Vagina (tissue), 2 donors: Measurements from ENCODE around the gene DSCAML1.

Experiments
- CTCF ChIP-seq, 3 experiments: fragments of 450-650 bp in 2 of 3; fragments of 200-600 bp in 1 of 3; sonication (generic) in 1 of 3; IDR thresholded peaks; one replicate each; pipeline ENCODE4 v1.5.1; 2017 to 2019; ENCODE audit warnings: antibody characterized with exemption in 3 of 3, mild to moderate bottlenecking in 2 of 3, moderate library complexity in 2 of 3
- POLR2A ChIP-seq, 2 donors: fragments of 450-650 bp; IDR thresholded peaks; one replicate each; pipeline ENCODE4 v1.6.1; 2017; ENCODE audit warnings: antibody characterized with exemption in 2 of 2, mild to moderate bottlenecking in 2 of 2, moderate library complexity in 2 of 2

- TF ChIP-seq CTCF (IDR thresholded peaks at IDR 0.05), result no peak
- no peak for TF ChIP-seq POLR2A (IDR thresholded peaks at IDR 0.05)
Measured at GRCh38 chr11:117638911-117639543, 158.0 kb downstream of the DSCAML1 start.
